GDM1 (cell line): Measurements from ENCODE around the gene RPLP2.

Experiments used
- DNase-seq: peaks from one replicate; lab custom pipeline; 2025; lab: John Stamatoyannopoulos, UW

Gene RPLP2

DNA sequence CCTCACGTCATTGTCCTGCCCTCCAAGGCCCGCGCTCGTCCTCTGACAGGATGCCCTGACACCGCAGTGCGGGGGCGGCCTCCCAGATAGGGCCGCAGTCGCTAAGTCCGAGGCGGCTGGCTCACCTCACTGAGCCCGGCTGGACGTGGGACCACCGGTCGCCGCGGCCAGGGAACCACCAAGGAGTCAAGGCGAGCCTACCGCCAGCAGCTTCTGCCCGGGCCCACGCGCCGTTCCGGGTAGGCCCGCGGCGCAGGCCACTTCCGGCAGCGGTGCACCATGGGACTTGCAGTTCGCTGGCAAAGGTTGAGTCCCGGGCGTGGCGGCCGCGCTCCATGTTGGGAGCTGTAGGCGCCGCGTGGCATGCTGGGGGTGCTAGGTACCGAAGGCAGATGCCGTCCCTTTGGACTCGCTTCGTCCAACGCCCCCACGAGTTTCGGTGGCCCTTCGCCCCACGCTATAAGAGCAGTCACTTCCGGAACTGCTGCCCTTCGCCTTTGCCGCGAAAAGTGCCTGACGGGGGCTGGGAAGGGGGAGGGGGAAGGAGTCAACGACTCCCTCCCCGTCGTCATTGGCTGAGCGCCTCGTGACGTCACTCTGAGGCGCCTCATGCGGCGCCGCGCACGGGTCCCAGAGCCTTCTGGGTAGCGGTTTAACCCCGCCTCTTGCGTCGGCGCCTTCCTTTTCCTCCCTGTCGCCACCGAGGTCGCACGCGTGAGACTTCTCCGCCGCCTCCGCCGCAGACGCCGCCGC lies at the start of gene RPLP2:
Gene RPLP2, plus strand, starts transcription at position 681 of the 753 bp plus-strand sequence. CDS start 268 bp downstream, outside the sequence.
- peak; percentile 95 for DNase-seq

DNA sequence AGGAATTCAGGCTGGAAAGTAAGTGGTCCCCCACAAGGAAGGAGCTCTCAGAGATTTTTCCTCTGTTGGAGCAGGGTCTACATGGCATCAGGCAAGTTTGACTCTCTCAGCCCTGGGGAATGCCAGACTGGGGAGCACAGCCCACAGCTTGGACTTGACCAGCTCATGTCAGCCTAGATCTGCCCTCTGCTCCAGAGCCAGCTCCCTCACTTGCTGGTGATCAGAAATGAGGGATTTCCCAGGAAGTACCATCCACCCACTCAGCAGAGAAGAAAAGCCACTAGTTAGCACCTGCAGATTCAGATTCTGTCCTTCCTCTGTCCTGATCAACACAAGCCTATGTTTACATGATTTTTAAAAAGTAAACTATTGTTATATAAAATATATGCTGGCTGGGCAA lies 49.5 kb upstream of the RPLP2 start:
- no peak for DNase-seq

DNA sequence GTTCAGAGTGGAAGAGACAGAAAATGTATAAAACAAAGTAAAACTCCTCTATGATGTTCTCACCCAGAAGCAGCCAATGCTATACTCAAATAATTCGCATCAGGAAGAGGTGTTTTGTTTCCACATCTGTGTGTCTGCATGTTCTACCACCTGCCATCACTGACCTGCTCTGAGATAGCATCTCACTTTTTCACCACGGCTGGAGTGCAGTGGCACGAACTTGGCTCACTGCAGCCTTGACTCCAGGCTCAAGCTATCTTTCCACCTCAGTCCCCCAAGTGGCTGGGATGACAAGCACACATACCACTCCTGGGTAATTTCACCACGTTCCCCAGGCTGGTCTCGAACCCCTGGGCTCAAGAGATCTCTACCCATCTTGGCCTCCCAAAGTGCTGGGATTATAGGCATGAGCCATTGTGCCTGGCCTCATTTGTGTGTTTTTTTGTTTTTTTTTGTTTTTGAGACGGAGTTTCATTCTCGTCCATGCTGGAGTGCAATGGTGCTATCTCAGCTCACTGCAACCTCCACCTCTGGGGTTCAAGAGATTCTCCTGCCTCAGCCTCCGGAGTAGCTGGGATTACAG lies 48.1 kb upstream of the RPLP2 start:
- DNase-seq: no peak

DNA sequence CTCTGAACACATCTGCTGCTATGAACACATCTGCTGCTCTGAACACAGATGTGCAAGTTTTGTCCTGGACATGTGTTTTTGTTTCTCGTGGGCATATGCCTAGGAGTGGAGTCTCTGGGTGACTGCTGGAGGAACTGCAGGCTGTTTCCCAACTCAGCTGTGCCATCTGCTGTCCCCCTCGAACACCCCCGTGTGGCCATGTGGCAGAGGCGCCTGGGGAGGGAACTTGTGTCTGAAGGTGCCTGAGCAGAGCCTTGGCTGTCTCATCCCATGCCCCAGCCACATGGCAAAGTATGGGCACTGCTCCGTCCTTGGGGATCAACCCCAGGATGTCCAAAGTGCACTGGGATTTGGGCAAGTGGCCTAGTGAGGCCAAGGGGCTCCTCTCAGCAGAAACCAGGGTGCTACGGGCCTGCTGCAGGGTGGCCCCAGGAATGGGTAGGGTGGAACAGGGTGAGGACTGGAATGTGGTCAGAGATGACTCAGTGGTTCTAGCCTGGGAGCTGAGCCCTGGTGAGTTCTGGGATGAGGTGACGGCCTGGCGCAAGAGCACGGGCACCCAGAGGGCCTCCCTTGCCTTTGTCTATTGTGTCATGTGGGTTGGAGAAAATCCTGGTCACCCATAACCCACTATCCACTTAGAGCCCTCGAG lies 47.2 kb upstream of the RPLP2 start:
- DNase-seq: no peak

DNA sequence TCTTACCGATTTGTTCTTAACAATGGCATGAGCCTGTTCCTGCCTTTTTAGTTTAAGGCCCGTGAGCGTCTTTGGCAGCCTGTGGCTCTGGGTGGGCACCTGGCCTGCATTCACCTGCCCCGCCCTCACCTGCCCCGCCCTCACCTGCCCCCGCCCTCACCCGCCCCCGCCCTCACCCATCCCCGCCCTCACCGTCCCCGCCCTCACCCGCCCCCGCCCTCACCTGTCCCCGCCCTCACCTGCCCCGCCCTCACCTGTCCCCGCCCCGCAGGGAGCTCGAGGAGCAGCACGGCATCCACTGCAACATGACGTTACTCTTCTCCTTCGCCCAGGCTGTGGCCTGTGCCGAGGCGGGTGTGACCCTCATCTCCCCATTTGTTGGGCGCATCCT lies 46.7 kb upstream of the RPLP2 start:
- no peak for DNase-seq

DNA sequence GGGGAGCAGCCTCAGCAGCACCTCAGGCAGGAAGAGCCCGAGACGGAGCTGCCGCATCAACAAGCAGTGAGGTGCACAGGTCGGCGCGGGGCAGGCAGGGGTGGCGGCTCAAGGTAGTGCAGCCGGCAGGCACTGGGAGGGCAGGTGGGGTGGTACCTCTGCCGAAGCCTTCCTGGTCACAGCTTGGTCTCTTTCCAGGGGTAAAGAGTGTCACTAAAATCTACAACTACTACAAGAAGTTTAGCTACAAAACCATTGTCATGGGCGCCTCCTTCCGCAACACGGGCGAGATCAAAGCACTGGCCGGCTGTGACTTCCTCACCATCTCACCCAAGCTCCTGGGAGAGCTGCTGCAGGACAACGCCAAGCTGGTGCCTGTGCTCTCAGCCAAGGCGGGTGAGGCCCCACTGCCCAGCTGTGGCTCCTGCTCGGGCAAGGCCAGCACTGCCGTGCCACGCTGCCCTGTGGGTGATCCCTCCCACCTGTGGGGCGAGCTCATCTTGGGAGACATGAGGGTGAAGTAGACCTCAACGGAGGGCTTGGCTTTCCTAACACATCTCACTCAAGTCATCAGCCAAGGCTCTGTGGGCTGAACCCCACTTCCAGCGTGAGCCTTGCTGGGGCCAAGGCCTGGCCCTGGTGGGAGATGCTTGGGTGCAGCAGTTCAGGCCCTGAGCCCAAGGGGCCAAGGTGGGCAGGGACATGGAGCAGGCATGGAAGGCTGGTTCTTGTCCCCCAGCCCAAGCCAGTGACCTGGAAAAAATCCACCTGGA lies 46.0 kb upstream of the RPLP2 start:
- no peak for DNase-seq

DNA sequence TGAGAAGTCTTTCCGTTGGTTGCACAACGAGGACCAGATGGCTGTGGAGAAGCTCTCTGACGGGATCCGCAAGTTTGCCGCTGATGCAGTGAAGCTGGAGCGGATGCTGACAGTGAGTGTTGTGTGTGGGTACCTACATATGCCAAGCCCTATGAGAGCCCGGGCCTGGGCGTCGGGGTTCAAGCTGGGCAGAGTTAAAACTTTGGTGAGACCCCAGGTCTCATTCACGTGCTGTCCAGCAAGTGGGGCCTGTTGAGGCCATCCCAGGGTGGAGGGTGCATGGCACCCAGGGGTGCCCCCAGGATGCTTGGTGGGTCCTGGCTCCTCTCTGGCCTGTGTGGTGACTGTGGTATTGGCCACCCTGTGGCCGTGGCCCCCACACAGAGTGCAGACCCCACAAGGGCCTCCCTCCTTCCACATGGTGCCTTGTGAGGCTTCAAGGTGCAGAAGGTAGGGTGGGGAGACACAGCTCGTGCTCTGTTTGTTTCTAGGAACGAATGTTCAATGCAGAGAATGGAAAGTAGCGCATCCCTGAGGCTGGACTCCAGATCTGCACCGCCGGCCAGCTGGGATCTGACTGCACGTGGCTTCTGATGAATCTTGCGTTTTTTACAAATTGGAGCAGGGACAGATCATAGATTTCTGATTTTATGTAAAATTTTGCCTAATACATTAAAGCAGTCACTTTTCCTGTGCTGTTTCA lies 45.3 kb upstream of the RPLP2 start:
- no peak for DNase-seq

DNA sequence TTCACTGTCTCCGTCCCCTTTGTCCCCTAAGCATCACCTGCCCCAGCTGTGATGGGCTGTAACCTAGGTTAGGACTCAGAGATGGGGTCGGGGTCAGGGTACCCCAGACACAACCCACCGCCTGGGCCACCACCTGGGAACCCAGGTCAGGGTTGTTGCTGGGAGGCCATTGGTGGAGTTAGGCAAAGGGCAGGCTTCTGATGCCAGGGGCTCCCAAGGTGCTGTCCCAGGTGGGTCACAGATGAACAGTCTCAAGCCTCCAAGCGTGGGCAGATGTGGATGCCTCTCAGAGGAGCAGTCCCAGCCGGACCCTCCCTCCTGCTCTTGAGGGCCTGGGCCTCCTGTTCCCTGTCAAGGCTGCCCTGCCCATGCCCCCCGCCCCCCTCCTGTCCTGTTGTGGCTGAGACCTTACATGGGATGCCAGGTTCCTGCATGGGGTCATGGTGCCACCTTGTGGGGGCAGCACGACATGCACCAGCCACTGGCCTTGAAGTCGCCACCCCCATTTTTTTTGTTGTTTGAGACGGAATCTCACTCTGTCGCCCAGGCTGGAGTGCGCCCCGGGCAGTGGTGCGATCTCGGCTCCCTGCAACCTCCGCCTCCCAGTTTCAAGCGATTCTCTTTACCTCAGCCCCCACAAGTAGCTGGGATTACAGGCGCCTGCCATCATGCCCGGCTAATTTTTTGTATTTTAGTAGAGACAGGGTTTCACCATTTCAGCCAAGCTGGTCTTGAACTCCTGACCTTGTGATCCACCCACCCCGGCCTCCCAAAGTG lies 44.6 kb upstream of the RPLP2 start:
- DNase-seq: peak; percentile 44

DNA sequence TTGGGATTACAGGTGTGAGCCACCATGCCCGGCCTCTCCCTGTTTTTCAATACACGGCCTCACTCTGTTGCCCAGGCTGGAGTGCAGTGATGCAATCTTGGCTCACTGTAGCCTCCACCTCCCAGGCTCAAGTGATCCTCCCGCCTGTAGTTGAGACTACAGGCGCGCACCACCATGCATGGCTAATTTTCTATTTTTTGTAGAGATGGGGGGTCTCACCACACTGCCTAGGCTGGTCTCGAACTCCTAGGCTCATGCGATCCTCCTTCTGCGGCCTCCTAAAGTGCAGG lies 44.0 kb upstream of the RPLP2 start:
- no peak for DNase-seq

DNA sequence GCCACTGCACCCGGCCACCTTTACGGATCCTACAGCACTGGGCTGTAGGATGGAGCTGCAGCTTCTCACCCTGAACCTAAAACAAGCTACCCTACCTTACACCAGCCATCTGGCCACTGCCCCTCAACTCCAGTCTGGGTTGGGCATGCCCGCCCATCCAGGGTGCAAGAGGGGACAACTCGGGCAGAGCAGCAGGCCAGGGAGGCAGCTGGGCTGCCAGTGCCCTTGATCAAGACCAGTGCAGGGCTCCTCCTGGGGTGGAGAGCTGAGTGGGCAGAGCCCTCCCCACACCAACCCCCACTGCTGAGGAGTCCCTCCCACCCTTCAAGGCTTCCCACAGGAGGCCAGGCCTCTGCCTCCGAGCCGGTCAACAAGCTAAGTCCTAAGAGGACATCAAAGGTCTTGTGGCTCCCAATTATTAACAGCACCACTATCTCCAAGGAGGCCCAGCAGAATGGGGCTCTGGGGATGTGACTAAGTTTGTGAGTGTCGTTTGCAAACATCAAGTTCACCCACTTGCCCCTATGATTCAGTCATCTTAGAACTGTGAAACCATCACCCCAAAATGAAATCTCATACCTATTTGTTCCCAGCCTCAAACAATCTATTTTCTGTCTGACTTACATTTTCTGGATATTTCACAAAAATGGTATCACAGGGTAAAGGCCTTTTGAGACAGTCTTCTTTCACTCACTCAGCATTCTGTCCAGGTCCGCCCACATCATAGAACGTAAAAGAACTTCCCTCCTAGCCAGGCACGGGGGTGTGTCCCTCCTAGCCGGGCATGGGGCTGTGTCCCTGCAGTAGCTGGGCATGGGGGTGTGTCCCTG lies 43.4 kb upstream of the RPLP2 start:
- DNase-seq: no peak

DNA sequence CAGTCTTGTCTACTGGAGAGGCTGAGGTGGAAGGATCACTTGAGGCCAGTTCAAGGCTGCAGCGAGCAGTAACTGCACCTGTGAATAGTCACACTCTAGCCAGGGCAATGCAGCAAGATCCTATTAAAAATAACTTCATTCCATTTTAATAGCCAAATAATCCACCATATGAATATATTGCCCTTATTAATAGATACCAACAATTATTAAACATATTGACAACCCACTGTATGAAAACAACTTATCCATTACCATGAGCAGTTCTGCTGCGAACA lies 42.9 kb upstream of the RPLP2 start:
- no peak for DNase-seq

DNA sequence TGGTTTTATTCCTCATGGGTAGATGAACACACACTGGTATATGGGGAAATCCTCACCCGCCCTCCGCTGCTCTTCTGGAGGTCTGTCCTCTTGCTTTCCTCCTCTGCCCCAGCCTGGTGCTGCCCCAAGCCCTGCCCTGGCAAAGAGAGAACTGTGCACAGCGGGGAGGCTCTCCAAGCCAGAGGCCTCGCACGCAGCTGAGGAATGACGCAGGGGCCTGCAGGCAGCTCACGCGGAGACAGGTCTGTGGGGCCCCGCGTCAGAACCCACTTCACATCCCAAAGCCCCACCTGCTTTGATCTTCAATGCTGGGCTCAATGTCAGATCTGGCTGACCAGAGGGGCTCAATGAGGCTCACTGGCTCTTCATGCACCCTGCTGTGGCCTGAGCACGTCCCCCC lies 42.5 kb upstream of the RPLP2 start:
- no peak for DNase-seq

DNA sequence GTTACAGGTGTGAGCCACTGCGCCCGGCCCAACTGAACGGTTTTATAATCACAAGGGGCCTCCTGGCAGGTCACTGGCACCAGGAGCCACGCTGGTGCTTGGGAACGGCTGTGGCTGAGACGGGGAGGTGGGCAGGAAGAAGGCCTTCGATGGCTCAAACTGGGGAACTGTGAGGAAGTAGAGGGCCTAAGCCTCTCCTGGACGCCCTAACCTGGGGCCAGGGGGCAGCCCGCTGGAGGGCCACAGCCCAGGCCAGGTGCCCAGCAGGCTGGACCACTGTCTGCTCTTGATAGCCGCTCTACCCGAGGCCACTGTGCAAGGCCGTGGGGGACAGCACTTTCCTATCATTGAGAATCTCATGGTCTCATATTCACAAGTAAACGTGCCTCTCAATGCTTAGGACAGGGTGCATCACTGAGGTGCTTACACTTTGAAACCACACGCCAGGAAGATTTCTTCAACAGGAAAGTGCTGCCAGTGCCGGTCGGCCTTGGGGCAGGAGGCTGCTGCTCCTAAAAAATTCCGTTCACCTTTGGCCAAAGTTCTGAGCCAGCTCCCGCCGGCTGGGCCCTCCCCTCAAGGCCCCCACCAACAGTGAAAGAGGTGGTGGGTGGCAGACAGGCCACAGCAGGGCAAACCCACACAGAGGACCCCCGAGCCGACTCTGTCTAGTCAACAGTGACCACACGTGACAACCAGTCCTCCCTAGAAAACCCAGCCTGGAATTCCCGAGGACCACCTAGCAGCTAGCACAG lies 39.7 kb upstream of the RPLP2 start:
- no peak for DNase-seq

DNA sequence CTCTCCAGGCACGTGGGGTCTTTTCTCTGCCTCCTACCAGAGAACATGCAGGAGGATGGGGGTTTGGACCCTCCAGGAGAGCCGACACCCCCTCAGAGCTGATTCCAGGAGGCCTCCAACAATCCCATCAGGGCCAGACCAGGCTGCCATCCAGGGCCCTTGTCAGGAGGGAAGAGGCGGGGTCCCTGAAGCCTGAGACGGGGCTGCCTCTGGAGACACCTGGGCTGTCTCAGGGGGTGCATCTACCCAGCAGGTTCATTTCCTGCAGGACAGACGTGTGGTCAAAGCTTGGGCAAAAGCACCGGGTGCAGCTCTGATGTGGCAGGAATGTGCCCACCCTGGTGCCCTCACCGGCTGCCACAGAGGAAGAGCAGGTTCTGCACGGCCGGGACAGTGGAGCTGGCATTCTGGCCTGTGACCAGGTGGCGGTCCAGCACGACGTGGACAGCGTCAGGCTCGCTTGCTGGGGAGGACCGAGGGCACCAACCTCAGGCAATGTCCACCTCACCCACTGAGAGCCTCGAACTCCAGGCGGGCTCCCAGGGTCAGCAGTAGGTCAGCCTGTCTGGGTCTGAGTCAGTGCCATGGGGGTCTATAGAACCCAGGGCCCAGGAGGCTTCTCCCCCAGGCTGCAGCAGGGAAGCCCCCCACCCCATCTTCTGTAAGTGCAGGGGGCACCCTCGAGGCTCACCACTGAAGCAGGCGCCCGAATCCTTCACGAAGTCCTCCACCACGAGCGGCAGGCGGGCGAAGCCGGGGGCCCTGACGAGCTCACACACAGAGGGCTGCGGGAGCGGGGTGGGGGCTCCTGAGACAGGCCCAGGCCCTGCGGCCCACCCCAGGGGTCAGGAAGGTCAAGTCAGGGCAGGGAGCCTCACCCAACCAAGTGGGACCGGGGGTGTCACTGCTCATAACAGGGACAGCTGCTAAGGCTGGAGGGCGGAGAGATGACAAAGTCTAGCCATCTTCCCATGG lies 38.8 kb upstream of the RPLP2 start:
- DNase-seq: no peak

DNA sequence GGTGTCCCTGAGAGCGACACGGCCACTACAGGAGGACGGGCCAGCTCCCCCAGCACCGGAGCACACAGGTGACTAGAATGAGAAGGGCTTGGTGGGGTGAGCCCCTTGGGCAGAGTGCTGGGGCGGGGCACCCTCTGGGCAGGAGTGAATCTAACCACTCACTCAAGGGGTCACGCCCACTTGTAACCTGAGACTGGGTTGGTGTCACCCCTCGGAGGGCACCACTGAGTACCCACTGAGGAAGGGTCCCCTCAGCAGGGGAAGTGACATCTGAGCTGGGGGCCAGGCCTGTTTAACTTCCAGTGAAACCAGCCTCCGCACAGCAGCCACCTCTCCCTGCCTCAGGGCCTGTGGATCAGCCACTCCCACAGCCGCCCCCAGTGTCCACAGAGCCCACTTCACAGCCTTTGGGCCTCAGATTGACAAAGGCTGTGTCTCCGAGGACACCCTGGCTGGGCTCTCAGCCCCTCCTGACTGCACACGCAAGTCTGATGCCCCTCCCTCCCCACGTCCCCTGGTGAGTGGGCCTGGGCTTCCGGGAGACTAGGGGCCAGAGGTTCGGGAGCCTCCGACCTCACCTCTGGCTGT lies 38.1 kb upstream of the RPLP2 start:
- no peak for DNase-seq

DNA sequence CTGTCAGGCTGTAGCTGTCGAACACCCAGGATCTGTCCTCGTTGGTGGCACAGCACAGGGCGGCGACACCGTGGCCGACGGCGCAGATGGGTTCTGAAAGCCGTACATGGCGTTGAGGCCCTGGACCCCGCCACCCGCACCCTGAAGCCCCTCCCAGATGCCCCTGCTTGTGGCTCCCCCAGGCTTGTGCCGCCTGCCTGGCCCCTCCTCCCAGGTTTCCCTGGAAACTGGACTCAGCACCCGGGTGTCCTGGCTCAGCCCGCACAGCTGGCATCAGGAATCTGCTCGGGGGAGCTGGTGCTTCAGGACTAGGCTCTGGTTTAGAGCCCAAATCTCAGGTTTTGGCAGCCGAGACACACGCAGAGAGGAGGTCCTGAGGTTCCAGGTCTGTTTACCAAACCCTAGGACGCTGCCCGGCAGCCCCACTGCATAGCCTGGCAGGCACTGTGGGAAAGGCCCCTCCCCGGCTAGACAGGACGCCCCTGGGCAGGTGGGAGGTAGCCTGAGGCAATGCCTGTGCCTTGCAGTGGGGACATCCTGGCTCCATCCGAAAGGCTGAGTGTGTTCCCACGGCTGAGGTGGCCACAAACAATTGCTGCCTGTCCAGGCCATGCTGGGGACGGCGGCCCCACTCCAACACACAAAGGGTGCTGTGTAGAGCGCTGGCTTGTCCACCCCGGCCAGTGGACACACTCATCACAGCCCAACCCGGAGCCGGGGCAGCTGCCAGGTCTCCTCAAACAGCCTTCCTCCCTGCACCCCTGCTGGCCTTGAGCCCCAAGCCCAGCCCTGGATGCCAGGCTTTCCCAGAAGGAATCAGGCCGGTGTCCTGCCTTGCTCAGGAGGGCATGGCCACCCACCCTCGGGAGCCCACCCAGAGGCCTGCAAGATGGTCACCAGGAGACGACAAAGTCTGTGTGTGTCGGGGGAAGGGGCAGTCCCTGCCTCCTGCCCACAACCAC lies 37.1 kb upstream of the RPLP2 start:
- DNase-seq: no peak

DNA sequence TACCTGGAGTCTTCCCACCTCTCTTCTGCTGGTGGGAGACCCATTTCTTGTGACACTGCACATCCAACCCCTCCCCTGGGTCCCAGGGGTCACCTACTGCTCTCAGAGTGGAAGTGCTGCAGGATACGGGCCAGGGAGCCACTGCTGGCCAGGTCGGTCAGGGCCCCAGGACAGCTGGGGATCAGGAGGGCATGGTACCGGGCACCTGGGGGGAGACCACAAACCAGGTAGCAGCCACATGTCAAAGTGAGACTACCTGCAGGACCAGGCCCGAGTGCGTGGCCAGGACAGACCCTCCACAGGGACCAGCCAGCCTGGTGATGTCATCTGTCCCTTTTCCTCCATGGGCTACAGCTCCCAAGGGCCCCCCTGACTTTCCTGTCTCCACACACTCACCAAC lies 36.3 kb upstream of the RPLP2 start:
- no peak for DNase-seq
